Mesendoderm (in vitro differentiated cells): ENCODE results near the gene TMPRSS11F. TPM values are rescaled to one million over a fixed set of nuclear protein-coding genes. Genes with fewer than 3 reads are reported as not detected.

Source experiments
- DNase-seq: peaks from one replicate; pipeline ENCODE4 v3.0.0; 2013
- H2AK5ac ChIP-seq: 2 replicates; pipeline ENCODE4 v1.6.1; 2013; ENCODE audit warnings: low read length, inconsistent platforms
- H2BK120ac ChIP-seq: 2 replicates; pipeline ENCODE4 v1.6.1; 2013; ENCODE audit warnings: low read depth, mild to moderate bottlenecking, low read length, moderate library complexity, mixed read lengths
- H2BK15ac ChIP-seq: replicated peaks from 2 replicates; pipeline ENCODE4 v1.6.1; 2013; ENCODE audit warnings: low read depth, mild to moderate bottlenecking, moderate library complexity
- H2BK5ac ChIP-seq: 2 replicates; pipeline ENCODE4 v1.6.1; 2013; ENCODE audit warnings: low read length, inconsistent platforms
- H3K18ac ChIP-seq: 2 replicates; pipeline ENCODE4 v1.6.1; 2013; ENCODE audit warnings: mild to moderate bottlenecking, low read length, mixed read lengths
- H3K23ac ChIP-seq: one replicate; pipeline ENCODE4 v1.6.1; 2013; ENCODE audit warnings: low read length
- H3K27ac ChIP-seq: 2 replicates; pipeline ENCODE4 v1.5.1; 2013; ENCODE audit warnings: low read depth, mild to moderate bottlenecking, inconsistent platforms, low read length, moderate library complexity
- H3K27me3 ChIP-seq: 2 replicates; pipeline ENCODE4 v1.6.1; 2013; ENCODE audit warnings: low read length, control low read depth, mild to moderate bottlenecking, inconsistent platforms; ENCODE audit not compliant: insufficient read depth, poor library complexity
- H3K36me3 ChIP-seq: 2 replicates; pipeline ENCODE4 v1.6.1; 2013; ENCODE audit warnings: low read length, inconsistent platforms; ENCODE audit not compliant: control insufficient read depth, insufficient read depth
- H3K4ac ChIP-seq: one replicate; pipeline ENCODE4 v1.6.1; 2013; ENCODE audit warnings: low read depth, mild to moderate bottlenecking, low read length, moderate library complexity
- H3K4me1 ChIP-seq: 2 replicates; pipeline ENCODE4 v1.6.1; 2013; ENCODE audit warnings: low read depth, low read length, inconsistent platforms; ENCODE audit not compliant: control insufficient read depth
- H3K4me2 ChIP-seq: 2 replicates; pipeline ENCODE4 v1.6.1; 2013; ENCODE audit warnings: low read length
- H3K4me3 ChIP-seq: 2 replicates; pipeline ENCODE4 v1.5.1; 2013; ENCODE audit warnings: mild to moderate bottlenecking, low read length
- H3K56ac ChIP-seq: one replicate; pipeline ENCODE4 v1.6.1; 2013; ENCODE audit warnings: low read length
- H3K79me1 ChIP-seq: 2 replicates; pipeline ENCODE4 v1.6.1; 2013; ENCODE audit warnings: low read length, inconsistent platforms
- H3K79me2 ChIP-seq: 2 replicates; pipeline ENCODE4 v1.6.1; 2013; ENCODE audit warnings: mild to moderate bottlenecking, low read length; ENCODE audit not compliant: control insufficient read depth, insufficient read depth
- H3K9ac ChIP-seq: 2 replicates; pipeline ENCODE4 v1.6.1; 2013; ENCODE audit warnings: low read length, inconsistent platforms
- H4K5ac ChIP-seq: one replicate; pipeline ENCODE4 v1.6.1; 2013; ENCODE audit warnings: low read length
- H4K8ac ChIP-seq: one replicate; pipeline ENCODE4 v1.6.1; 2013; ENCODE audit warnings: low read depth, mild to moderate bottlenecking, control low read depth, low read length, moderate library complexity
- WGBS: extraction: QIAGEN DNeasy Blood & Tissue Kit; methylation state at CpG from one replicate; pipeline ENCODE4 v1.1.7; 2013; ENCODE audit warnings: low lambda C conversion rate, missing lambda C conversion rate; ENCODE audit not compliant: insufficient coverage; ENCODE audit errors: extremely low coverage; 5-methylcytosine and 5-hydroxymethylcytosine counted together
- small RNA-seq: library from polyadenylated mRNA; stranded (forward); fragments of <200 nt; extraction: miRNeasy Mini kit (QIAGEN cat#:217004); gene quantifications from one replicate; pipeline ENCODE3, GENCODE V24; 2013; ENCODE audit not compliant: insufficient read depth

TMPRSS11F gene

DNA sequence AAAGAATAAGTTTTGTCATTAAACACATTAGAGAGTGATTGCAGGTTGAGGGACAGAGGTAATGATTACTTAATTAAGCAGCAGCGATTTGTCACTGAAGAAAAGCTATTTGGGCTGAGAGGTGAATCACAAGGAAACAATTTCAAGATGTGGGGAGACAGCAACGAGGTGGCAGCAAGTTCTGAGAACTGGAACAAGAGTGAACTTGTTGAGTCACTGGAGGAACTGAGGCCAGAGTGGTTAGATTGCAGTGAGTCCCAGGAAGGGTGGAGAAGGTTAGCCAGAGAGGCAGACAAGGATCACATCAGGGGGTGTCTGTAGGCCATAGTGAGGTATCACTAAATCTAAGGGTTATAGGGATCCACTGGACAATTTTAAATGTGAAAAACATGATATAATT lies 108.5 kb downstream of the TMPRSS11F start:
- H3K18ac ChIP-seq, result no peak overlapping the region
- H3K36me3 ChIP-seq, result no peaks in the 10 kb centered on the region
- H3K23ac ChIP-seq, result no peak overlapping the region
- H2BK15ac ChIP-seq, result no peak overlapping the region
- H2BK120ac ChIP-seq, result no peak overlapping the region
- no CpG with 5 or more reads among the region's 2 CpGs for WGBS
- no peak overlapping the region for H3K27ac ChIP-seq
- H2AK5ac ChIP-seq, result no peak overlapping the region
- H4K8ac ChIP-seq, result no peak overlapping the region
- H3K27me3 ChIP-seq, result no peaks in the 10 kb centered on the region
- H3K4me2 ChIP-seq, result no peak overlapping the region
- H4K5ac ChIP-seq, result no peak overlapping the region
- no peak overlapping the region for H2BK5ac ChIP-seq
- no peak overlapping the region for H3K56ac ChIP-seq
- H3K4me1 ChIP-seq, result no peaks in the 10 kb centered on the region
- H3K79me2 ChIP-seq, result no peaks in the 10 kb centered on the region
- no peak overlapping the region for H3K4ac ChIP-seq
- no peak overlapping the region for H3K9ac ChIP-seq
- H3K79me1 ChIP-seq, result no peaks in the 10 kb centered on the region
- DNase-seq, result no peak
- no peak overlapping the region for H3K4me3 ChIP-seq

DNA sequence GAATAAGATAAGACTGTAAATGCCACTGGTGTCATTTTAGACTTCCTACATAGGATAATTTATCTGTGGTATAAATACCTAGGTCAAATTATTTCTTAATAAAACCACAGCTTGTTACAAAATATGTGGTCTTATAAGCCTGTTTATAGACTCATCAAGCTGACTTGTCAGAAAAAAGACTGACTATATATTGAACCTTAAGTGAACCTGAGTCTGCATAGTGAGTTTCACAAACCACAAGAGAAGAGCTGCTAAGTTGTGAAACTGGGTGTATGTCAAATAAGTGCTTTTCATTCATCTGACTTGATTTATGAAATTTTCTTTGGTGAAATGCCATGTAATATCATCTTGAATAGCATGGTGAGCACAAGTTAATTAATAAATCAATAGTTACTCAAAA lies 118.0 kb downstream of the TMPRSS11F start:
- Histone ChIP-seq H3K4ac (no peak overlapping the region), H3K36me3 (no peaks in the 10 kb centered on the region), H3K23ac (no peak overlapping the region), H3K79me2 (no peaks in the 10 kb centered on the region), H3K9ac (no peak overlapping the region), H3K27me3 (no peaks in the 10 kb centered on the region), H2BK15ac (no peak overlapping the region), H2BK5ac (no peak overlapping the region), H2AK5ac (no peak overlapping the region), H3K4me2 (no peak overlapping the region), H3K4me1 (no peaks in the 10 kb centered on the region), H3K27ac (no peak overlapping the region), H4K8ac (no peak overlapping the region), H3K79me1 (no peaks in the 10 kb centered on the region), H4K5ac (no peak overlapping the region), H3K56ac (no peak overlapping the region), H3K18ac (no peak overlapping the region), H2BK120ac (no peak overlapping the region), H3K4me3 (no peak overlapping the region)
- DNase-seq, result no peak

Small RNA genes lying within 50 kb of the gene (small RNA-seq; reads per million reads assigned to genes)
- not detected for gene RNU6-95P
